Measurements from ENCODE around the gene HS3ST6. TPM values are rescaled to one million over a fixed set of nuclear protein-coding genes. Genes with fewer than 3 reads are reported as not detected.
"Not testable (repeated sequence)": the region's sequence is repeated elsewhere in the genome, so short reads cannot be mapped to it uniquely, and the experiment has no call there.

Gene HS3ST6
- total RNA-seq, 2 donors from 2014 or later: not detected

GRCh38 chr16:1940273-1941161 is 22.3 kb upstream of the HS3ST6 start:
- TF ChIP-seq, protein P1, sequence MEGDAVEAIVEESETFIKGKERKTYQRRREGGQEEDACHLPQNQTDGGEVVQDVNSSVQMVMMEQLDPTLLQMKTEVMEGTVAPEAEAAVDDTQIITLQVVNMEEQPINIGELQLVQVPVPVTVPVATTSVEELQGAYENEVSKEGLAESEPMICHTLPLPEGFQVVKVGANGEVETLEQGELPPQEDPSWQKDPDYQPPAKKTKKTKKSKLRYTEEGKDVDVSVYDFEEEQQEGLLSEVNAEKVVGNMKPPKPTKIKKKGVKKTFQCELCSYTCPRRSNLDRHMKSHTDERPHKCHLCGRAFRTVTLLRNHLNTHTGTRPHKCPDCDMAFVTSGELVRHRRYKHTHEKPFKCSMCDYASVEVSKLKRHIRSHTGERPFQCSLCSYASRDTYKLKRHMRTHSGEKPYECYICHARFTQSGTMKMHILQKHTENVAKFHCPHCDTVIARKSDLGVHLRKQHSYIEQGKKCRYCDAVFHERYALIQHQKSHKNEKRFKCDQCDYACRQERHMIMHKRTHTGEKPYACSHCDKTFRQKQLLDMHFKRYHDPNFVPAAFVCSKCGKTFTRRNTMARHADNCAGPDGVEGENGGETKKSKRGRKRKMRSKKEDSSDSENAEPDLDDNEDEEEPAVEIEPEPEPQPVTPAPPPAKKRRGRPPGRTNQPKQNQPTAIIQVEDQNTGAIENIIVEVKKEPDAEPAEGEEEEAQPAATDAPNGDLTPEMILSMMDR (IDR thresholded peaks at IDR 0.05): no peak
- peaks cover 36% of the 10 kb centered on the region for H3K36me3 ChIP-seq
- H3K9me3 ChIP-seq: no peaks in the 10 kb centered on the region
- H3K27ac ChIP-seq: no peak overlapping the region
- ATAC-seq (ENCODE audit: insufficient number of reproducible peaks, low FRiP score, low read depth): no peak
- no peaks in the 10 kb centered on the region for H3K27me3 ChIP-seq (replicated peaks; ENCODE audit: insufficient read depth)
- H3K4me3 ChIP-seq: no peak overlapping the region
- peaks cover 3 to 13% of the 10 kb centered on the region in 2 donors for H3K4me1 ChIP-seq (ENCODE audit: control insufficient read depth in 1 of 2, low read depth in 2 of 2)
- no peak for DNase-seq (ENCODE audit: low spot score)

- Histone ChIP-seq H3K36me3 (peaks cover 36% of the 10 kb centered on the region), H3K4me1 (ENCODE audit: control insufficient read depth in 1 of 2, low read depth in 2 of 2) (peaks cover 3 to 13% of the 10 kb centered on the region in 2 donors)
- not testable (repeated sequence) for DNase-seq (ENCODE audit: low spot score); H3K9me3 ChIP-seq; H3K27ac ChIP-seq; ATAC-seq (ENCODE audit: insufficient number of reproducible peaks, low FRiP score, low read depth); H3K27me3 ChIP-seq (replicated peaks; ENCODE audit: insufficient read depth); H3K4me3 ChIP-seq
Observed at GRCh38 chr16:1939833-1940232, 21.6 kb upstream of the HS3ST6 start.

- TF ChIP-seq, protein P1 (IDR thresholded peaks at IDR 0.05): no peak
- DNase-seq (ENCODE audit: low spot score): no peak
Observed at GRCh38 chr16:1938910-1939309, 20.7 kb upstream of the HS3ST6 start.

GRCh38 chr16:1938316-1938715 is 20.1 kb upstream of the HS3ST6 start:
- Histone ChIP-seq H3K27ac (no peak overlapping the region), H3K4me1 (ENCODE audit: control insufficient read depth in 1 of 2, low read depth in 2 of 2) (peaks cover 3 to 13% of the 10 kb centered on the region in 2 donors), H3K36me3 (peaks cover 36% of the 10 kb centered on the region), H3K9me3 (no peaks in the 10 kb centered on the region), H3K27me3 (replicated peaks; ENCODE audit: insufficient read depth) (no peaks in the 10 kb centered on the region), H3K4me3 (no peak overlapping the region)
- ATAC-seq (ENCODE audit: insufficient number of reproducible peaks, low FRiP score, low read depth): no peak
- TF ChIP-seq, protein P1 (IDR thresholded peaks at IDR 0.05): no peak
- DNase-seq (ENCODE audit: low spot score): no peak

More at GRCh38 chr16:1938910-1939309, 20.7 kb upstream of the HS3ST6 start:
- H3K27me3 ChIP-seq (replicated peaks; ENCODE audit: insufficient read depth): no peaks in the 10 kb centered on the region
- H3K4me3 ChIP-seq: no peak overlapping the region
- H3K4me1 ChIP-seq (ENCODE audit: control insufficient read depth in 1 of 2, low read depth in 2 of 2): peaks cover 3 to 13% of the 10 kb centered on the region in 2 donors
- H3K36me3 ChIP-seq: peaks cover 36% of the 10 kb centered on the region
- no peak for ATAC-seq (ENCODE audit: insufficient number of reproducible peaks, low FRiP score, low read depth)
- no peaks in the 10 kb centered on the region for H3K9me3 ChIP-seq
- no peak overlapping the region for H3K27ac ChIP-seq

DNA sequence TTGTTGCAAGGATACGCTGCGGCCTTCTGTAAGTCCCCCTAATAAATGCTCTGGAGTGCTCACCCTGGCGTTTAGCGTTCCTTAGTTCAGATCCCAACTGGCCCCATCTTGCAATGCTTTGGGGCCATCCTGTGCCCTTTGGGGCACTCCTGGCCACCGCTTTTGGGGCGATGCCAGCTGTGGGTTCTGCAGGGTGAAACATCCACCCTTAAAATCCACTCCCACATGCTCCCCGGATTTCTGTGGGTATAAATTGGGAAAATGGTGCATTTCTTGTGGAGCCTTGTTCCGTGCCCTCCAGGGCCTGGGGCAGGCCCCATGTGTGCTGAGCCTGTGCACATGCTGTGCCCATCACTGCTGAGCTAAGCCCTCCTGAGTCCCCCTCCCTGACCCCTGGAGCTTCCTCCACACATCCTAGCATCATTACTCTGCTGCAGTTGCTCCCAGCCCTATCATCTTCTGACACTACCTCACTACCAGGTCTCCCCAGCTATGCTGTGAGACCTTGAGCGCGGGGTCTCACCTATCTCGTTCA is 18.8 kb upstream of the HS3ST6 start:
- Histone ChIP-seq H3K36me3 (peaks cover 36% of the 10 kb centered on the region), H3K4me1 (ENCODE audit: control insufficient read depth in 1 of 2, low read depth in 2 of 2) (peaks cover under 1 to 8% of the 10 kb centered on the region in 2 donors), H3K9me3 (no peaks in the 10 kb centered on the region), H3K27ac (no peak overlapping the region), H3K27me3 (replicated peaks; ENCODE audit: insufficient read depth) (no peaks in the 10 kb centered on the region), H3K4me3 (no peak overlapping the region)
- no peak for DNase-seq (ENCODE audit: low spot score)
- no peak for ATAC-seq (ENCODE audit: insufficient number of reproducible peaks, low FRiP score, low read depth)
- TF ChIP-seq, protein P1 (IDR thresholded peaks at IDR 0.05): no peak
